Glomerular visceral epithelial cell (primary cell): ENCODE data around the gene SELENOW.
A peak's percentile ranks its signal among the peaks of the same experiment; 100 is the strongest.
"Not testable (repeated sequence)": the region's sequence is repeated elsewhere in the genome, so short reads cannot be mapped to it uniquely, and the experiment has no call there.

Experiments
- DNase-seq: peaks from one replicate; pipeline ENCODE4 v3.0.0-alpha.2; 2016; ENCODE audit errors: extremely low spot score

SELENOW gene

DNA sequence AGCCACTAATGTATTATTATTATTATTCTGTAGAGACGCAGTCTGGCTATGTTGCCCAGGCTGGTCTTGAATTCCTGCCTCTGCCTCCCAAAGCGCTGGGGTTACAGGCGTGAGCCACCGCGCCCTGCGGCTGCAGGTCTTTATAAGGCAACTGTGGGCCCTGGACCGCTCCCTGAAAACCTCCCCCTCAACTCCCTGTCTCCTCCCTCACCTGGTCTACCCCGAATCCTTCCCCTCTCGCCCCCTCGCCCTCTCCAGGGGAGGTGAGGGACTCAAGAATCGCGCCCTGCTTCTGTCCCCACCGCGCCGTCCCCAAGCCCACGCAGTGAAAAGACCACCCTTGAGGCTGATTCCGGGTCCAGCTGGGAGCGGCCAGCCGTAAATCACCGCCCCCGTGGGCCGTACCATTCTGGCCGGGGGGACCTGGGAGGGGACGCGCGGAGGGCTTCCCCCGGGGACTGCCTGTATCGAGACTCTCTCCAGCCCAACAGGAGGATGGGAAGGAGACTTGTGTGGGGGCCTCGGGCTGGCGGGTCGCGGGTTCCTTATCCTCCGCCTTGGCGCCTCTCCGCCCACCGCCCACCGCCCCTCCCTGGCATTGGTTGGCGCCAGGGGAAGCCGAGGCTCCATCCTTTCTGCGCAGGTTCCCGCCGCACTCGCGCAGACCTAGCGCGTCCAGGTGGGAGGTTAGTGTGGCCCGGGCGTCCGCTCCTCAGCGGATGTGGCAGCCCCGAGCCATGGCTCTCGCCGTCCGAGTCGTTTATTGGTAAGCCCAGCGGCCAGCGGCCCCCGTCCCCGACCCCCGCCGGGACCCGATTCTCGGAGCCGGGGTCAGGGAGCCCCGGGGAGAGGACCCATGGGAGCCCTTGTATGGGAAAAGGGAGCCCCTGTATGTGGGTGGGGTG is at the start of gene SELENOW:
Gene SELENOW (plus strand): TSS at position 655 of the 905 bp plus-strand sequence. CDS start 83 bp downstream, at position 738.
- peak; percentile 81 for DNase-seq

DNA sequence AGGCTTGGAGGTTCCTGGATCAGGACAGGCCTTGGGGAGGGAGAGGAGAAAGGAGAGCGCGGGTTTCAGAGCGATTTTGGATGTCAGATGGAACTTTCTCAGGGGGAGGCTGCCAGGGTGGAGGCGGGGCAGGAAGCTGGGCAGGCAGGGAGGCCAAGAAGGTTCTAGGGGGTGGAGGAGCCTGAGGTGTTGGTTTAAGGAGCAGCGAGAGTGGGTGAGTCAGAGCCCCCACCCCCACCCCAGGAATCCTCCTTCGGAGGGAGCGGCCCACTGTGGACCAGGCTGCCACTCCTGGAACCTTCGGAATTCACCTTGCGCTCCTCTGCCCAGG is 49.1 kb upstream of the SELENOW start:
- DNase-seq: peak; percentile 92

DNA sequence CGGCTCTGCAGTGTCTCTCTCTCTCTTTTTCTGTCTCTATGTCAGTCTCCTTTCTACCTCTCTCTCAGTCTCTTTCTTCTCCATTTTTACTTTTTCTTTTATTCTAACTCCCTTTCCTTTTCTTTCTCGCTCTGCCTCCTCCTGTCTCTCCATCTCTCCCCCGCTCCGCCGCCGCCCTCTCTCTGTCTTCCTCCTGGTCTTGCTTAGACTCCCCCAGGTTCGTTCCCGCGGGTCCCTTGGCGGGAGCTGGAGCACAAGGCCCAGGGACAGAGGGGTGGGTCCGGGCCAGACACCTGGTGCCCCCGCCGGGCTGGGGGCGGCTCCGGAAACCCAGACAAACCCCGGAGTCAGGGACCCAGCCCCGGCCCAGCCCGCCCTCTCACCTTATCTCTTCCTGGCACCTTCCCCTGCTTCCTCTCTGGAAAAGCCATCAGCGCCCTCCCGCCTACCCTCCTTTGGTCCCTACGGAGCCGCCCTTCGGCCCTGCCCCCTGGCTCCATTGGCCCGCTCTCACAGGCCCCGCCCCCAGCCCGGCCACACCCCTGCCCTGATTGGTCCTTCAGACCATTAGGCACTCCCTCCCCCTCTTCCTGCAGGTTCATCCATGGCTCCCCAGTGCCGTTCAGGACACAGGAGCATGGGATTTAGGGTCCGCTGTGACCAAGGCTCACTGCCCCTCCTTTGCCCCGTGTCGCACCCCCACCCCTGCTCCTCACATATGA is 48.5 kb upstream of the SELENOW start:
- peak; percentile 60 for DNase-seq

DNA sequence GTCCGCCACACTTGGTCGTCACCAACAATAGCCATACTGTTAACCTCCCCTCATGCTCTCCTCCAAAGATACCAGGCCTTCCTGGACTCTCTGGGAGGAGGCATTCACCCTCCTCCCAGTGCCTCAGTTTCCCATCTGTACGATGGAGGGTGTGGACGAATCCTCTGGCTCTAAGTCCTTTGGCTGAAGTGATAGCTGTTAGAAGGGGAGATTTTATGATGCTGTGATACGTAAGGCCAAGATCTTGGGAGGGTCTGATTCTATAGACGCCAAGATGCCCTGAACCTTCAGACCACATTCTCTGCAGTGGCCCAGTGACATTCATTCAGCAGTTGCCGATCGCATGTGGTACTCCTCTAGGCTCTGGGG is 48.0 kb upstream of the SELENOW start:
- DNase-seq: no peak

DNA sequence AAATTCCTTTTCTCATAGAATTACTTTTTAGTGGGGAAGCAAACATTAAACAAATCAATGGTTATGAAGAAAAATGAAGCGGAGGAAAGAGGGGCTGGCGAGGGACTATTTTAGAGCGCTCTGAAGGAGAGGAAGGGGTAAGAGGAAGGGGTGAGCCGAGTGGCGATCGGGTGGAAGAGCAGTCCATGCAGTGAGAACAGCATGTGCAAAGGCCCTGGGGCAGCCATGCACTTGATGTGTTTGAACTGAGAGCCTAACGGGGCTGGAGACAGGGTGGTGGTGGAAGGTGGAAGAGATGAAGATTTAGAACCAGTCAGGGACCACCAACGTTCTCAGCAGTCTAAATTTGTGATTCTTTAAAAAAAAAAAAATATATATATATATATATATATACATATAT is 47.6 kb upstream of the SELENOW start:
- no peak for DNase-seq

DNA sequence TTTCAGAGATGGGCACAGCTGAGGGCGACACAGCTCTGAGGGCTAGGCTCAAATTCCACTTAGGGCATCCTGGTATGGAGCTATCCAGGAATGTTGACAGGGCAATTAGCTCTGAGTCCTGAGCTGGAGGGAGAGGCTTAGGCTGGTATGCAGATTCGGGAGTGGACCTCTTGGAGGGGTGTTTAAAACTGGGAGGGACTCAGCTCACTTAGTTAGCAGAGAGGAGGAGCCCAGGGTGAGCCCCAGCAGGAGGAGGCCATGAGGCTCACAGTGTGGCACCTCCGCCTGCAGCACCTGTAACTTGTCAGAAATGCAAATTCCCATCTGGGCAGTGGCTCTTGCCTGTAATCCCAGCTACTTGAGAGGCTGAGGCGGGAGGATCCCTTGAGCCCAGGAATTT is 43.4 kb upstream of the SELENOW start:
- no peak for DNase-seq

DNA sequence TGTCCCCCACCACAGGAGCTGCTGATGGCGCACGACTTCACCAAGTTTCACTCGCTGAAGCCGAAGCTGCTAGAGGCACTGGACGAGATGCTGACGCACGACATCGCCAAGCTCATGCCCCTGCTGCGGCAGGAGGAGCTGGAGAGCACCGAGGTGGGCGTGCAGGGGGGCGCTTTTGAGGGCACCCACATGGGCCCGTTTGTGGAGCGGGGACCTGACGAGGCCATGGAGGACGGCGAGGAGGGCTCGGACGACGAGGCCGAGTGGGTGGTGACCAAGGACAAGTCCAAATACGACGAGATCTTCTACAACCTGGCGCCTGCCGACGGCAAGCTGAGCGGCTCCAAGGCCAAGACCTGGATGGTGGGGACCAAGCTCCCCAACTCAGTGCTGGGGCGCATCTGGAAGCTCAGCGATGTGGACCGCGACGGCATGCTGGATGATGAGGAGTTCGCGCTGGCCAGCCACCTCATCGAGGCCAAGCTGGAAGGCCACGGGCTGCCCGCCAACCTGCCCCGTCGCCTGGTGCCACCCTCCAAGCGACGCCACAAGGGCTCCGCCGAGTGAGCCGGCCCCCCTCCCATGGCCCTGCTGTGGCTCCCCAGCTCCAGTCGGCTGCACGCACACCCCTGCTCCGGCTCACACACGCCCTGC is 37.5 kb upstream of the SELENOW start:
- no peak for DNase-seq

DNA sequence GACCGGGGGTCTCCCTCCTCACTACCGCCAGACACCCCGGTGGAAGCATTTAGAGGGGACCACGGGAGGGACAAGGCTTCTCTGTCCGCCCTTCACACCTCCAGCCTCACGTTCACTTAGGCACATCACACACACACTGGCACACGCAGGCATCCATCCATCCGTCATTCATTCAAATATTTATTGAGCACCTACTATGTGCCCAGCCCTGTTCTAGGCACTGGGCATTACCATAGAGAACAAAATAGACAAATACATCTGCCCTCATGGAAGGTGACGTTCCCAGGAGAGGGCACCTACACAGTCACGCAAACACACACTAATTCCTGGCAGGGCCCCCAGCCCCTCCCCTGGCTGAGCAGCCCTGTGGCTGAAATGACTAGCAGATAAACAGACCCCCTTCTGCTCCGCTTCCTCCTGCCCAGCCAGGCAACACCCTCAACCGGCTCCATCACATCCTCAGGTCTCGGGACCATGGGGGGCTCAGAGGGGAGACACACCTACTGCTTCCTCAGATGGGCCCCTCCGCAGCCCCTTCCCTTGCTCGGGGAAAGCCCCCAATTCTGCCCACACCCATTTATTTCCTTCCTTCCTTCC is 36.9 kb upstream of the SELENOW start:
- DNase-seq: no peak

DNA sequence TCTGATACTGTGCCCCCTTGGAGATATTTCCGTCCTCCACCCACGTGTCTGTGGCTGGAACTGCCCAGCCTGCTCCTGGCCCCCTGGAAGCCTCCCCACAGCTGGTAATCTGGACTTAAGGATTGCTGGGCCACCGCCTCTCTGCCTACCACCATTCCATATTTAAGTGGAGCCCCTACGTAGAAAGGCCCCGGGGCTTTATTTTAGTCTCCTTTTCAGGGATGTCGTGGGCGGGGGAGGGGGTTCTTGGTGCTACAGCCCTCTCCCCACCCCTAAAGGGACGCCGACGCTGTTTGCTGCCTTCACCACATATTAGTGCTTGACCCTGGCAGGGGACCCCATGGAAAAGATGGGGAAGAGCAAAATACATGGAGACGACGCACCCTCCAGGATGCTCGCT is 35.9 kb upstream of the SELENOW start:
- DNase-seq: no peak

DNA sequence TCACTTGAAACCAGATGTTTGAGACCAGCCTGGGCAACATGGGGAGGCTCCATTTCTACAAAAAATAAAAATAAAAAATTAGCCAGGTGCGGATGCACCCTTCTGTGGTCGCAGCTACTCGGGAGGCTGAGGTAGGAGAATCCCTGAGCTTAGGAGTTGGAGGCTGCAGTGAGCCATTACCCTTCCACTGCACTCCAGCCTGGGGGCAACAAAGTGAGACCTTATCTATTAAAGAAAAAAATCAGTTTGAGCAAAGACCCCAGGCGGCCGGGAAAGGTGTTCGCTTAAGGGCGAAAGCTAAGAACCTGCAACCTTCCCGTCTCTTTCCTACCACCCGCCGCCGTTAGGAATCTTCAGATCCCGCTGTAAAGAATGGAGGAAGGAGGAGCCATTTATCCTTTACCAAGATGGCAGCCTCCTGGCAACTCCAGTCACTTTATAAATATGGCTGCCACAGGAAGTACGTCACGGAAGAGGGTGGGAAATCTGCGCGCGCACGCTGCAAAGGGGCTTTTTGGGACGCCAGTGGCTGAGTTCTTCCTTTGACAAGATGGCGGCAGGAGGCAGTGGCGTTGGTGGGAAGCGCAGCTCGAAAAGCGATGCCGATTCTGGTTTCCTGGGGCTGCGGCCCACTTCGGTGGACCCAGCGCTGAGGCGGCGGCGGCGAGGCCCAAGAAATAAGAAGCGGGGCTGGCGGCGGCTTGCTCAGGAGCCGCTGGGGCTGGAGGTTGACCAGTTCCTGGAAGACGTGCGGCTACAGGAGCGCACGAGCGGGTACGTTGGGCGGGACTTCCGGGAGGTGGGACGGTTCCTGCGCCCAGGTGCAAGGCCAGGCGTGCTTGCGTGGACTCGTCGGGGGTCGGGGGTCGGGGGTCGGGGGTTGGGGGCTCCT is 33.2 kb upstream of the SELENOW start, which contains the start of gene NOP53:
Gene NOP53 (plus strand): TSS at position 537 of the 892 bp plus-strand sequence. CDS start 14 bp downstream, at position 551.
- peak; percentile 98 for DNase-seq

DNA sequence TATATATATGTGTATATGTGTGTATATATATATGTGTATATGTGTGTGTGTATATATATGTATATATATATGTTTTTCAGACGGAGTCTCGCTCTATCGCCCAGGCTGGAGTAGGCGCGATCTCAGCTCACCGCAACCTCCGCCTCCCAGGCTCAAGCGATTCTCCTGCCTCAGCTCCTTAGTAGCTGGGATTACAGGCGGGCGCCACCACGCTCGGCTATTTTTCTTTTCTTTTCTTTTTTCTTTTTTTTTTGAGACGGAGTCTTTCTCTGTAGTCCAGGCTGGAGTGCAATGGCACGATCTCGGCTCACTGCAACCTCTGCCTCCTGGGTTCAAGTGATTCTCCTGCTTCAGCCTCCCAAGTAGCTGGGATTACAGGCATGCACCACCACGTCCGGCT is 32.4 kb upstream of the SELENOW start:
- DNase-seq: not testable (repeated sequence)

DNA sequence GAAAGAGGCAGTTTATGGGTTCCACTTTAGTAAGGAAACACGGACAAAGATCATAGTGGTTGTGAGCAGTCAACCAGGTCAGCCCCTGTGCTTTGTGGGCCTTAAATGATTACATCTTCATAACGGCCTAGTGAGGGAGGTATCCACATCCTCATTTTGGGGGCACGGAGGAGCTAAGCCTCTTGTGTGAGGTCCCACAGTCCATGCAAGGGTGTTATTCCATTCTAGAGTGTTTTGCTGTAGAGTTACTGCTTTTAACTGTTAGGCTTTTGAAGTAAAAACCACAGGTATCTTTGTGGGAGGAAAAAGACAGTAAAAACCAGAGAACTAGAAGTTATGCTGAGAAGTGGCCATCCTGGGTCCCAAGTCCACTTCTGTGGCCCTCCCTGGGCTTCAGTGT is 29.2 kb upstream of the SELENOW start:
- no peak for DNase-seq

DNA sequence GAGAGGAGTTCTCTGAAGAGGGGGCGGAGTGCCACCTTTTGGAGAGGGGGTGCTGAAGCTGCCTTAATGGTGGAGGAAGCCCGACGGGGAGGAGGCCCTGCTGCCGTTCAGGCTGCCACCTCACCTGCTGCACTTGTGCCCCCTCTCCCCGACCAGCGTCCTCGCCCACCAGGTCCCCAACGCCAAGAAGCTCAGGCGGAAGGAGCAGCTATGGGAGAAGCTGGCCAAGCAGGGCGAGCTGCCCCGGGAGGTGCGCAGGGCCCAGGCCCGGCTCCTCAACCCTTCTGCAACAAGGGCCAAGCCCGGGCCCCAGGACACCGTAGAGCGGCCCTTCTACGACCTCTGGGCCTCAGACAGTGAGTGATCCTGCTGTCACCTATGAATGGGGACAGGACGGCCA is 27.8 kb upstream of the SELENOW start:
- no peak for DNase-seq

DNA sequence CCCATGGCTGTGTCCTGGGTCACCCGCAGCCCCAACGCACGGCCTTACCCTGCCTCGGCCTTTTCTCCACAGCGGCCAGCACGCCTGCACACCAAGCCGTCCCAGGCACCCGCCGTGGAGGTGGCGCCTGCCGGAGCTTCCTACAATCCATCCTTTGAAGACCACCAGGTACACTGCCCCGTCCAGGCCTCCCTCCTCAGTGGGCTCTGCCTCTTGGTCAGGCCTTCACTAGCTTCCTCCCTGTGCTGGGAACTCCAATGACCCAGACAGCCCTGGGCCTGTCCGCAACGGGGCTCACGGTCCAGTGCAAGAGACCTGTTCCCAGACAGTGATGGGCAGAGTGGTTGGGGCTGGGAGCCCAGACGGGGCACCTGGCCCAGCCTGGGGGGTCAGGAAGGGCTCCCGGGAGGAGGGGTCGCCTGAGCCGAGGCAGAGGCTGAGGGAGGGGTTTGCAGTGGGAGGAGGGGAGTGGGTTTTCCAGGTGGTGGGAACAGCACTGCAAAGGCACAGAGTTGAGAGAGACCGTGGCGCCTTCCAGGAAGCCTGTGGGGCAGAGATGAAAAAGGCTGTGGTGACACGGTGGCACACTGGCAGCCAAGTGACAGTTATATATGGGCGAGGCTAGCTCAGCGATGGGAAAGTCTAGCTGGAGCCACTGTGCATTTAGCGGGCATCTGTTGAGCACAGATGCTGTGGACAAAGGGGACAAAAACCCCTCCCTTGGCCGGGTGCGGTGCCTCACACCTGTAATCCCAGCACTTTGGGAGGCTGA is 25.9 kb upstream of the SELENOW start:
- DNase-seq: no peak

DNA sequence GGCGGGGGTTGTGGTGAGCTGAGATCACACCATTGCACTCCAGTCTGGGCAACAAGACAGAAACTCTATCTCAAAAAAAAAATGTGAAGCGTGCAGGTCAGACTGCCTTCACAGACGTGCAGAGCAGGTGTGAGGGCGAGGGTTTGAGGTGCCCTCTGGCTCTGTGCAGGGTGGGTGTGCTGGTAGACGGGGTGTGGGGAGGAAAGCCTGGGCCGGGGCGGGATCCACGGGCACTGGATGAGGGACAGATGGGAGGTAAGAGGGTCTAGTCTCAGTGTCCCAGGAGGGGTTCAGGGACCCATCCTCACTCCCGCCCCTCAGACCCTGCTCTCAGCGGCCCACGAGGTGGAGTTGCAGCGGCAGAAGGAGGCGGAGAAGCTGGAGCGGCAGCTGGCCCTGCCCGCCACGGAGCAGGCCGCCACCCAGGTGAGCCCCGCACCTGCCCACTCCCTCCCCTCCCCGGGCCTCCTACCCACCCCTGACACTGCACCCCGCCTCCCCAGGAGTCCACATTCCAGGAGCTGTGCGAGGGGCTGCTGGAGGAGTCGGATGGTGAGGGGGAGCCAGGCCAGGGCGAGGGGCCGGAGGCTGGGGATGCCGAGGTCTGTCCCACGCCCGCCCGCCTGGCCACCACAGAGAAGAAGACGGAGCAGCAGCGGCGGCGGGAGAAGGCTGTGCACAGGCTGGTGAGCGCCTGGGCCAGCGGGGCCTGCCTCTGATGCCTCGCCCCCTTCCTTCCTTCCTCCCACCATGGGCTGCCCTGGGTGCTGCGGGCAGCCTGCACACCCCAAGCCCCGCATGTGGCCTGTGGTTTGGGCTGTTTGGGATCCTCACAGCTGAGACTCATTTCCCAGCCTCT is 24.1 kb upstream of the SELENOW start:
- DNase-seq: no peak

DNA sequence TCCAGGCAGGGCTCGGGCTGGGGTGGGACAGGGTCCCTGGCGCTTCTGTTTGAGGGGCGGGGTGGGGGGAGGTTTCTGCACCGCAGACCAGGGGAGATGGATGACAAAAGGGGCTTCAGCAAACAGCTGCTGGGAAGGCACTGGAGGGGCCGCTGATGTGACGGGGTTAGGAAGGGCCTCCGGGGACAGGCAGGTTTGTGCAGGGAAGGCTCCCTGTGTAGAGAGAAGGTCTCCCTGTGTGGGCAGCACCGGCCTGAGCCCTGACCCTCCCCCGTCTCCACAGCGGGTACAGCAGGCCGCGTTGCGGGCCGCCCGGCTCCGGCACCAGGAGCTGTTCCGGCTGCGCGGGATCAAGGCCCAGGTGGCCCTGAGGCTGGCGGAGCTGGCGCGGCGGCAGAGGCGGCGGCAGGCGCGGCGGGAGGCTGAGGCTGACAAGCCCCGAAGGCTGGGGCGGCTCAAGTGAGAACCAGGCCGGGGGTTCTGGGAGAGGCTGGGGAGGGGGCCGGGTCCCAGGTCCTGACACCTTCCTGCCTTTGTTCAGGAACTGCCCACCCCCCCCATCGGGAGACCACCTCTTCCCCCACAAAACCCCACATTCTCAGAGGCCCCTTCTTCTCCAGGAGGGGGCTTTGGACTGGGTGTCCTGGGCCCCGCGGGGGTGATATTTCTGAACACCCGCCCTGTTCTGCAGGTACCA is 23.3 kb upstream of the SELENOW start:
- DNase-seq: no peak

DNA sequence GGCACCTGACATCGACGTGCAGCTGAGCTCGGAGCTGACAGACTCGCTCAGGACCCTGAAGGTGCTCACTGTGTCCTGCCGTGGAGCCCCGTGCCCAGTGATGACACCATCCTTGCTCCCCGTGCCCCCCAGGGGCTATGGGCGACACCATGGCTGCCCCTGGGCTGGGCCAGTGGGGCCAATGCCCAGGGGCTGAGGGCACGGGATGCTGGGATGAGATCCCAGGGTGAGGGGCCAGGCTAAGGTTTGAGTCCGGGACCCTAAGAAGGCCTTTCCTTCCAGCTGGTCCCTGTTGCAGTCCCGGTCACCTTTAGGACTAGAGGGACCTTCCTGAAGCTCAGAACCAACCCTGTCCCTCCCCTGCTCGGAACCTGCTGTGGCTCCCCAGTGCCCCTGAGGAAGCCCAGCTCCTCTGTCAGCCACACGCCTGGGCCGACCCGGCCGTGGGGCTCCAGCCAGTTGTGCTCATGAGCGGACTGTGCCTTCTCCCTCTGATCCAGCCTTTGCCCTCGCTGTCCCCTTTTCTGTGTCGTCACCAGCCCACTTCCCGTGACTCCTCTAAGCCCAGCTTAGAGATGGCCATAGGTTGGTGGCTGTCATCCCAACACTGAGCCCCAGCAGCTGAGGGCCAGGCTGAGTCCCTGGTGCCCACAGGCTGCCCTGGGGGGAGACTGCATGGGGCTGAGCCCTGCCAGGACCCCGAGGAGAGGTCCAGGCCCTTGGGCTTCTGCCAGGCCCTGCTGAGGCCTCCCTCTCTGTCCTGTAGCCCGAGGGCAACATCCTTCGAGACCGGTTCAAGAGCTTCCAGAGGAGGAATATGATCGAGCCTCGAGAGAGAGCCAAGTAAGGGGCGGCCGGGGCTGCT is 22.5 kb upstream of the SELENOW start:
- no peak for DNase-seq

DNA sequence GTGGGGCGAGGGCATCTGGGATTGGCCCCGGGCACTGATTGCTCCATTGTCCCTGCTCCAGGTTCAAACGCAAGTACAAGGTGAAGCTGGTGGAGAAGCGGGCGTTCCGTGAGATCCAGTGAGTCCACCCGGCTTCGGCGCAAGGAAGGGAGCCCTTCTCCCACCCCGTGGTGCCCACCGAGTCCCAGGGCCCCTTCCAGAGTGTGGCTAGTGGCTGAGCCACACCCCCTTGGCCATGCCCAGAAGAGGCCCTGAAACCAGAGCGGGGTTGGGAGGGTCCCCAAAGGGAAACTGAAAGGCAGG is 21.9 kb upstream of the SELENOW start:
- DNase-seq: no peak
